Measurements from ENCODE around the gene EPHB6. TPM values are rescaled to one million over a fixed set of nuclear protein-coding genes. Genes with fewer than 3 reads are reported as not detected.

Gene EPHB6
- total and polyA plus RNA-seq, 8 donors: 23.8 to 165 (median 28.8) TPM

DNA sequence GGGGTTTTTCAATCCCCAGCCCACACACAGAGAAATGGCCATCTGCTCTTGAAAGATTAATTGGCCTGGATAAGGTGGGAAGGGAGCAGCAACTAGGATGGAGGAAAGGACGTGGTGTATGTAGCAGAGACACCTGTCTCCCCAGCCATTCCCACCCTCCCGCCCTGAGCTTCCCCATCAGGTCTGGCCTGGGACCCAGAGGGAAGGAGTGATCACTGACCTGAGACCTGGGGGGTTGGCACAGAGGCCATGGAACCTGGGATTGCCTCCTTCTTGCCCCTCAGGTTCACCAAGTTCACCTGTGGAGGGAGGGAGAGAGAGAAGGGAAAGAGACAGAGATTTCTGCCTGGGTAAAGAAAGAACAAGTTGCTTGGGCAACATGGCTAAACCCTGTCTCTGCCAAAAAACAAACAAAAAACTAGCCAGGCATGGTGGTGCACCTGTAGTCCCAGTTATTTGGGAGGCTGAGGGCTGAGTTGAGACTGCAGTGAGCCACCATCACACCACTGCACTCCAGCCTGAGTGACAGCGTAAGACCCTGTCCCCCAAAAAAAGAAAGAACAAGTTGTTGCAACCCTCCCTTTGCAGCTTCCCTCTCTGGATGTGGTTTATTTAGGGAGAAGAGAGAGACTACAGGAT is 42.0 kb downstream of the EPHB6 start:
- H3K27ac ChIP-seq: no peak overlapping the region
- no peak for TF ChIP-seq CTCF (IDR thresholded peaks at IDR 0.05)
- DNase-seq (no peak), FAIRE-seq (no peak), ATAC-seq (no peak)
- WGBS, 2 donors: 75 to 97% methylated on average over 3 of the region's 3 CpGs
- no peaks in the 10 kb centered on the region for H3K36me3 ChIP-seq
- no peaks in the 10 kb centered on the region for H3K27me3 ChIP-seq
- intact Hi-C loops (cut with DNase I): no loop called here
- H3K9me3 ChIP-seq: no peaks in the 10 kb centered on the region
- peaks cover 0 to 4% (median 0%) of the 10 kb centered on the region in 3 donors for H3K4me1 ChIP-seq
- H3K4me3 ChIP-seq: no peak overlapping the region

DNA sequence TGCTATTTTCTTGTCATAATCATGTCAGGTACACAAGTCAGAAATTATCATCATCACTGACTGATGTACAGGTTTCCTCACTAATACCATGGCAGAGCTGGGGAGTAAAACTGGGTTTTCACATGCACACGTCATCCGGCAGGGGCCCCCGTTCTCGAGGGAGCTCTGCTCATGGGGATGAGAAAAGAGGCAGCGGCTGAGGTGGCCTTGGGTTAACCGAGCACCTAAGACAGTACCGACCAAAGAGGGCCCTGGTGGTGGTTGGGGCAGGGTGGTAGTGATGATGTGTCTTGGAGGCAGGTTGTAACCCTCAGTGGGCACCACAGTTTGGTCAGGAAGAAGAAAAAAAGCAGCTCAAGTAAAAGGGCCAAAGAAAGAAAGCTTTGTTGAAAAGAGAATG is 42.8 kb downstream of the EPHB6 start:
- no peak for FAIRE-seq
- Histone ChIP-seq H3K27me3 (no peaks in the 10 kb centered on the region), H3K4me3 (no peak overlapping the region), H3K9me3 (no peaks in the 10 kb centered on the region), H3K4me1 (peaks cover 0 to 4% (median 0%) of the 10 kb centered on the region in 3 donors), H3K36me3 (no peaks in the 10 kb centered on the region), H3K27ac (no peak overlapping the region)
- no peak for DNase-seq
- no peak for ATAC-seq
- TF ChIP-seq CTCF (IDR thresholded peaks at IDR 0.05): no peak
- 84 to 89% methylated on average over 7 of the region's 7 CpGs for WGBS, 2 donors
- intact Hi-C loops (cut with DNase I): no loop called here

DNA sequence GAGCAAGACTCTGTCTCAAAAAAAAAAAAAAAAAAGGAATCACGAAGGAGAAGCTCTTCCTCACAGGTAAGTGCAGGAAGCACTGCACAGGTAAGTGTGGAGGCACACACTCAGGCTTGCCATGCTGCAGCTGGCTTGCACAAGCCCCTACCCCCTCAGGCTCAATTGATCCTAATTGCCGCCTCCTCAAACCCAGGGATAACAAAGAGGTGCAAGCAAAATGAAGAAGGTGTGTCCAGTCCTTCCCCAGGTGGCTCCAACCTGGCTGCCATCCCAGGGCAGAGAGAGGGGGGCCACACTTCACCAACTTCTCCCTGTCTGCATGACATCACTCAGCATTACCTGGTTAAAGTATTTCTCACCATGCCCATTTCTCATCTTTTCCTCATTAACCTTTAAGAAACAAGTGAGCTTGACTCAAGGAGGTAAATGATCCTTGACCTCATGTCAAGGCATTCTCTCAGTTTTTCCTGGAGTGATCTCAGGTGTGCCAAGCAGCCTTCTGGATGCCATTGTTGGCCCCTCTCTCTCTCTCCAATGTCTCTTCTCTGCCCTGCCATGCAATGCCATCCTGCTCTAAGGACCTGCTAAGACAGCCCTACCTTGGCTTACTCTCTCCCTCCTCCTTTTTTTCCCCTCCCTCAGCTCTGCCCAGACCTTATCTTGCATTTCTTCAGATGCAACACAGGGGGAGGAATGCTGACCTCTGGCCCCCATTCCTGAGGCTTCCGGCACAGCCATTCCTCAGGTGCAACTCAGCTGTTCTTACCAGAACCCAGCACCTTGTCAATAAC is 43.7 kb downstream of the EPHB6 start:
- intact Hi-C loops (cut with DNase I): no loop called here
- Histone ChIP-seq H3K27ac (no peak overlapping the region), H3K4me3 (no peak overlapping the region), H3K36me3 (no peaks in the 10 kb centered on the region), H3K27me3 (no peaks in the 10 kb centered on the region), H3K9me3 (no peaks in the 10 kb centered on the region), H3K4me1 (peaks cover 0 to 4% (median 0%) of the 10 kb centered on the region in 3 donors)
- ATAC-seq (peak; percentile 34 to 90 (median 70)), FAIRE-seq (no peak), DNase-seq (peak in 2 of 6 donors; percentile 29 to 37)
- no peak for TF ChIP-seq CTCF (IDR thresholded peaks at IDR 0.05)
- 56 to 57% methylated on average over 2 to 3 of the region's 3 CpGs for WGBS, 2 donors

DNA sequence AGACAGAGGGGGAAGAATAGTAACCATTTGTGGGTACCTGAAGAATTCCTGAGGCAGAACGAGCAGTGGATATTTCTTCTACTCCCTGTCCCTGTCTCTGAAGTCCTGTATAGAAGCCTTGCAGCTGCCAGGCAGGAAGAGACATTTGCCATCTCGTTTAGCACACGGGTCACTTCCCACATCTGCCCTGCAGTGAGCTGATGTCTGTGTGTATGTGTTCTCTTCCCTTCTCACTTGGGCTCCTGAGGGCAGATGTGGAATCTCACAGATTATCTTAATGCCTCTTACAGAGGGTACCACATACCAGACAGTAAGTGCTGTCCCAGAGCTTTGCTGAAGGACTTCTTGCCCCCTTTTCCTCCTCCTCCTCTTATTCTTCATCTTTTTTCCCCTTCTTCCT is 44.8 kb downstream of the EPHB6 start:
- no peak for ATAC-seq
- no peak for FAIRE-seq
- DNase-seq: no peak
- peaks cover 0 to 4% (median 0%) of the 10 kb centered on the region in 3 donors for H3K4me1 ChIP-seq
- H3K9me3 ChIP-seq: no peaks in the 10 kb centered on the region
- H3K27me3 ChIP-seq: no peaks in the 10 kb centered on the region
- intact Hi-C loops (cut with DNase I): no loop called here
- 27% methylated on average over 3 of the region's 3 CpGs for WGBS, 2 donors
- TF ChIP-seq CTCF (IDR thresholded peaks at IDR 0.05): no peak
- no peak overlapping the region for H3K27ac ChIP-seq
- no peak overlapping the region for H3K4me3 ChIP-seq
- H3K36me3 ChIP-seq: no peaks in the 10 kb centered on the region

All from pancreas (tissue), 10 donors.